22Rv1 (cell line): Measurements from ENCODE around the gene ACTN3.

ENCODE experiments used
- ZFX ChIP-seq: fragments of 450-650 bp; IDR thresholded peaks from 2 replicates; pipeline ENCODE4 v1.6.1; 2017; ENCODE audit warnings: antibody characterized with exemption, borderline replicate concordance
- TF ChIP-seq, protein P1 (sequence below): fragments of 450-650 bp; IDR thresholded peaks from 2 replicates; pipeline ENCODE4 v1.5.1; 2017; ENCODE audit warnings: mild to moderate bottlenecking

DNA sequence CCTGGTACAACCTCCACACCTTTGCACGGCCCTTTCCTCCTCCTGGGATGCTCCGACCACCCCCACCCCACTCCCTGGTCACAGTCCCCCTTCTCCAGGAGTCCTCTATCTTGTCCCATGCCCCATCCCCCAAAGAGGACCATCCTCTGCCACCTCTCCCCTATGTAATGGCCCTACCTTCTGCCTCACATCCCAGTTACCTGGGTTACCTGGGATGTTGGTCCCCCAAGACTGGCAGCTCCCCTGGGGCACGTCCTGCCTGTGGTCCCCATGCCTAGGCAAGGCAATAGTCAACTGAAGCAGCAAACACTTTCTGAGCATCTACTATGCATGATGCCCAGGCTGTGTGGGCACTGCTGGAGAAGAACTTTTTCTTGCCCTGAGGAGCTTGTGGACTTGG lies 8.7 kb downstream of the ACTN3 start:
- TF ChIP-seq, protein P1, sequence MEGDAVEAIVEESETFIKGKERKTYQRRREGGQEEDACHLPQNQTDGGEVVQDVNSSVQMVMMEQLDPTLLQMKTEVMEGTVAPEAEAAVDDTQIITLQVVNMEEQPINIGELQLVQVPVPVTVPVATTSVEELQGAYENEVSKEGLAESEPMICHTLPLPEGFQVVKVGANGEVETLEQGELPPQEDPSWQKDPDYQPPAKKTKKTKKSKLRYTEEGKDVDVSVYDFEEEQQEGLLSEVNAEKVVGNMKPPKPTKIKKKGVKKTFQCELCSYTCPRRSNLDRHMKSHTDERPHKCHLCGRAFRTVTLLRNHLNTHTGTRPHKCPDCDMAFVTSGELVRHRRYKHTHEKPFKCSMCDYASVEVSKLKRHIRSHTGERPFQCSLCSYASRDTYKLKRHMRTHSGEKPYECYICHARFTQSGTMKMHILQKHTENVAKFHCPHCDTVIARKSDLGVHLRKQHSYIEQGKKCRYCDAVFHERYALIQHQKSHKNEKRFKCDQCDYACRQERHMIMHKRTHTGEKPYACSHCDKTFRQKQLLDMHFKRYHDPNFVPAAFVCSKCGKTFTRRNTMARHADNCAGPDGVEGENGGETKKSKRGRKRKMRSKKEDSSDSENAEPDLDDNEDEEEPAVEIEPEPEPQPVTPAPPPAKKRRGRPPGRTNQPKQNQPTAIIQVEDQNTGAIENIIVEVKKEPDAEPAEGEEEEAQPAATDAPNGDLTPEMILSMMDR = no peak
- no peak for TF ChIP-seq ZFX
